NB4 (cell line): Measurements from ENCODE around the gene EIF2S3.

Source experiments
- DNase-seq: peaks from one replicate; pipeline ENCODE4 v3.0.0; 2010; ENCODE audit warnings: low read depth
- H3K4me3 ChIP-seq: one replicate; pipeline ENCODE4 v1.5.1; 2011; ENCODE audit warnings: mild to moderate bottlenecking, low read depth, low read length, moderate library complexity
- MYC ChIP-seq: IDR thresholded peaks from 2 replicates; pipeline ENCODE4 v1.6.1; 2011; ENCODE audit warnings: low read depth, low read length
- POLR2A ChIP-seq: IDR thresholded peaks from 2 replicates; pipeline ENCODE4 v1.6.1; 2011; ENCODE audit warnings: mild to moderate bottlenecking; ENCODE audit not compliant: insufficient read length; ENCODE audit errors: extremely low read depth
- TF ChIP-seq, protein P1 (sequence below): IDR thresholded peaks from 2 replicates; pipeline ENCODE4 v1.6.1; 2011; ENCODE audit warnings: low read depth, low read length
- TF ChIP-seq, protein P2 (sequence below): IDR thresholded peaks from one replicate; pipeline ENCODE4 v1.5.1; 2012; ENCODE audit warnings: low read depth, low read length

Gene EIF2S3

DNA sequence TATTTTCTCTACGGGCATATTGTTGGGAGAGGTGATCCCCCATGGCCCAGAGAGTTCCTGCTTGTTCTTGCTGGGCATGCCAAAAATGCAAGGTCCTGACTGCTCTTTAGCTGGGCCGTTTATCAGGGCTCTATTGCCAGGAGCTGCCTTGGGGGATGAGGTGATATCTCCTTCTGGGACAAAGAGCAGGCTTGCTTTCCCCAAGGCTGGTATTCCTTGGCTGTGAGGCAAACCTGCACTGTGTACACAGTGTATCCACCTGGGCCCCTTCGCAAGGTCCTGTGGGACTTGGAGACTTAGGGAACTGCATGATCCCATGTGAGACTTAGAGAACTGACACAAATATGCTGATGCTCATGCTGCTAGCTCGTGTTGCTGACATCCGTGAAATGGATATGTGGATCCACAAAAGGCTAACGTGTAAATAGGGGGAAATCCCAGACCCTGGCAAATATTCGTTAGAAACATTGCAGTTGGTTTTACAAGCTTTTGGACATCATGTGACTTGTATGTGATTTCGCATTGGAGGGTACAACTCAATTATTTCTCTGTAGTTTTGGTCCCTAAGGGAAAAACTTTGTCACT, 70.4 kb downstream of the EIF2S3 start:
- no peak for DNase-seq
- TF ChIP-seq, protein P1, sequence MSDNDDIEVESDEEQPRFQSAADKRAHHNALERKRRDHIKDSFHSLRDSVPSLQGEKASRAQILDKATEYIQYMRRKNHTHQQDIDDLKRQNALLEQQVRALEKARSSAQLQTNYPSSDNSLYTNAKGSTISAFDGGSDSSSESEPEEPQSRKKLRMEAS: no peak
- TF ChIP-seq, protein P2, sequence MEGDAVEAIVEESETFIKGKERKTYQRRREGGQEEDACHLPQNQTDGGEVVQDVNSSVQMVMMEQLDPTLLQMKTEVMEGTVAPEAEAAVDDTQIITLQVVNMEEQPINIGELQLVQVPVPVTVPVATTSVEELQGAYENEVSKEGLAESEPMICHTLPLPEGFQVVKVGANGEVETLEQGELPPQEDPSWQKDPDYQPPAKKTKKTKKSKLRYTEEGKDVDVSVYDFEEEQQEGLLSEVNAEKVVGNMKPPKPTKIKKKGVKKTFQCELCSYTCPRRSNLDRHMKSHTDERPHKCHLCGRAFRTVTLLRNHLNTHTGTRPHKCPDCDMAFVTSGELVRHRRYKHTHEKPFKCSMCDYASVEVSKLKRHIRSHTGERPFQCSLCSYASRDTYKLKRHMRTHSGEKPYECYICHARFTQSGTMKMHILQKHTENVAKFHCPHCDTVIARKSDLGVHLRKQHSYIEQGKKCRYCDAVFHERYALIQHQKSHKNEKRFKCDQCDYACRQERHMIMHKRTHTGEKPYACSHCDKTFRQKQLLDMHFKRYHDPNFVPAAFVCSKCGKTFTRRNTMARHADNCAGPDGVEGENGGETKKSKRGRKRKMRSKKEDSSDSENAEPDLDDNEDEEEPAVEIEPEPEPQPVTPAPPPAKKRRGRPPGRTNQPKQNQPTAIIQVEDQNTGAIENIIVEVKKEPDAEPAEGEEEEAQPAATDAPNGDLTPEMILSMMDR: no peak
- no peak for TF ChIP-seq POLR2A
- TF ChIP-seq MYC: no peak
- no peak overlapping the region for H3K4me3 ChIP-seq
